Measurements from ENCODE around the gene GNA14.
"Not testable (repeated sequence)": the region's sequence is repeated elsewhere in the genome, so short reads cannot be mapped to it uniquely, and the experiment has no call there.

Gene GNA14

DNA sequence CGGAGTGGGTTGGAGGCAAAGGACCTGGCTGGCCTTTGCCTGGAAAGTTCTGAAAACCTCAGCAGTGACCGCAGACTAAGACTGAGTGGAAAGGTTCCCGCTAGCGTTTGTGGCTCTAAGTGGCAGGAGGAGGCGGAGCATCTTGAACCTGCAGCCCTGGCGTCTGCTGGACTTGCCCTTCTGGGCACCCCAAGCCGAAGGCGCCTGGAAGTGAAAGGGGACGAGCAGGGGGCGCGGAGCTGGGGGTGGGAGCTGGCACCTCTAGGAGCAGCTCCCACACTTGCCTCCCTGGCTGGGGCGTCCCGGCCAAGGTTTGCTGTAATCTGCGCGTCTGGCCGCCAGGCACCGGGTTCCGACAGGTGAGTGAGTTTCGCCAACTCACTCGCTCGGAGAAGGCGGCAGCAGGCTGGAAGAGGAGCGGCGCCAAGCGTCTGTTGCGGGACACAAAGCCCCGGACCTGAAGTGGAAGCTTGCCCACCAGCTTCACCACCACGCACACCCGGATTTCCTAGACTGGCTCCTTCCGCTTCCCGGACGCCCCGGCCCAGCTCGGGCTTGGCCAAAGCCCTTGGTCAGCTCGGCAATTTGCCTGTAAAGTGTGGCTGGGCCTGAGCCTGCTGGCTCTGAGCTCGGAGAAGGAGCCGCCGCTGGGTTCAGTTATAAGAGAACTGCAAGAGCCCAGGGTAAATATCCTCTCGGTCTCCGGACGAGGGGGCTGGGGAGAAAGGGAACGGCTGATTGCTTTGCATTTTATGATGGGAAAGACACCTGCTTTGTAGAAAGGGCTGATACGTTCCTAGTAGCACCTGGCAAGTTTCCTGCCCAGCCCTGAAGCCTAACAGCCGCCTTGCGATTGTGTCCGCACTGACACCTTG lies at the start of gene GNA14:
TSS of gene GNA14 (minus strand) at position 89 of the 875 bp plus-strand sequence. CDS start 529 bp downstream, outside the sequence.
- no peak for FAIRE-seq

DNA sequence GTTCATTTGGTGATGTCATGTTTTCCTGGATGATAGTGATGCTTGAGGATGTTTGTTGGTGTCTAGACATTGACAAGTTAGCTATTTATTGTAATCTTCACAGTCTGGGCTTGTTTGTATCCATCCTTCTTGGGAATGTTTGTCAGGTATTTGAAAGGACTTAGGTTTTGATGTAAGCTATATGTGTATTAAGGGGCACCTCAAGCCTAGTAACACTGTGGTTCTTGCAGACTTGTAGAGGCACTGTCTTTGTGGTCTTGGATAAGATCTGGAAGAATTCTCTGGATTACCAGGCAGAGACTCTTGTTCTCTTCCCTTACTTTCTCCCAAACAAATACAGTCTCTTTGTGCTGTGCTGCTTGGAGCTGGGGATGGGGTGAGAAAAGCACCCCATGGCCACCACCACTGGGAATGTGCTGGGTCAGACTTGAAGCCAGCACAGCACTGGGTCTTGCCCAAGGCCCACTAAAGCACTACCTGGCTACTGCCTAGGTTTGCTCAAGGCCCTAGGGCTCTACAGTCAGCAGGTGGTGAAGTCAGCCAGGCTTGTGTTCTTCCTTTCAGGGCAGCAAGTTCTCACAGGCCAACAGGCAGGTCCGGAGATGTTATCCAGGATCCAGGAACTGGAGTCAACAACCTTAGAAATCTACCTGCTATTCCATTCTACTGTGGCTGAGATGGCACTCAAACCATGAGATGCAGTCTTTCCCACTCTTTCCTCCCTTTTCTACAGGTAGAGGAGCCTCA lies 49.3 kb upstream of the GNA14 start:
- FAIRE-seq: no peak

DNA sequence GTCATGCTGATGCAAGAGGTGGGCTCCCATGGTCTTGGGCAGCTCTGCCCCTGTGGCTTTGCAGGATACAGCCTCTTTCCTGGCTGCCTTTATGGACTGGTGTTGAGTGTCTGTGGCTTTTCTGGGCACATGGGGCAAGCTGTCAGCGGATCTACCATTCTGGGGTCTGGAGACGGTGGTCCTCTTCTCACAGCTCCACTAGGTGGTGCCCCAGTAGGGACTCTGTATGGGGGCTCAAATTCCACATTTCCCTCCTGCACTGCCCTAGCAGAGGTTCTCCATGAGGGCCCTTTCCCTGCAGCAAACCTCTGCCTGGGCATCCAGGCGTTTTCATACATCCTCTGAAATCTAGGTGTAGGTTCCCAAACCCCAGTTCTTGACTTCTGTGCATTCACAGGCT lies 42.6 kb upstream of the GNA14 start:
- FAIRE-seq: not testable (repeated sequence)

DNA sequence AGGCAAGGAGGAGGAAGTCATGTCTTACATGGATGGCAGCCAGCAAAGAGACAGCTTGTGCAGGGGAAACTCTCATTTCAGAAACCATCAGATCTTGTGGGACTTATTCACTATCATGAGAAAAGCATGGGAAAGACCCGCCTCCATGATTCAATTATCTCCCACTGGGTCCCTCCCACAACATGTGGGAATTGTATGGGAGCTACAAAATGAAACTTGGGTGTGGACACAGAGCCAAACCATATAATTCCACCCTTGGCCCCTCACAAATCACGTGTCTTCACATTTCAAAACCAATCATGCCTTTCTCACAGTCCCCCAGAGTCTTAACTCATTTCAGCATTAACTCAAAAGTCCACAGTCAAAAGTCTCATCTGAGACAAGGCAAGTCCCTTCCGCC lies 42.0 kb upstream of the GNA14 start:
- not testable (repeated sequence) for FAIRE-seq

DNA sequence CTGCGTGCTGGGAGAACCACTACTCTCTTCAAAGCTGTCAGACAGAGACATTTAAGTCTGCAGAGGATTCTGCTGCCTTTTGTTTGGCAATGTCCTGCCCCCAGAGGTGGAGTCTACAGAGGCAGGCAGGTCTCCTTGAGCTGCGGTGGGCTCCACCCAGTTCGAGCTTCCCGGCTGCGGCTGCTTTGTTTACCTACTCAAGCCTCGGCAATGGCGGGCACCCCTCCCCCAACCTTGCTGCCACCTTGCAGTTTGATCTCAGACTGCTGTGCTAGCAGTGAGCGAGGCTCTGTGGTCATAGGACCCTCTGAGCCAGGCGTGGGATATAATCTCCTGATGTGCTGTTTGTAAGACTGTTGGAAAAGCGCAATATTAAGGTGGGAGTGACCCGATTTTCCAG lies 39.6 kb upstream of the GNA14 start:
- not testable (repeated sequence) for FAIRE-seq

DNA sequence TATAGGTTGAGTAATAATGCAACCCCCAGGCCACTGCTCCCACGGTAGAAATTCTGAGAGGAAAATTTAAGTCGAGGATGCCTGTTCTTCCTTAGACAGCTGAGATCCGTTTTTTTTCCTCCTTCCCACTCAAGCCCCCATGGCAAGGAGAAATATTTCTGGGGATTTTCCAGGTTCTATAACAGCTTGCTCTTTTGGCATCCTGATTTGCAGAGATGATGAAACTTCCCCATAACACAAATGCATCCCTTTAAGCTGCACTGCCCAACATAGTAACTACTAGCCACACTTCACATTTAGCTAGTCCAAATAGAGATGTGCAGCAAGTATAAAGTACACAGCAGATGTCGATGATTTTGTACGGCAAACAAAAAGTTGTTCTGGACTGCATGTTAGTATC lies 32.5 kb upstream of the GNA14 start:
- FAIRE-seq: no peak

DNA sequence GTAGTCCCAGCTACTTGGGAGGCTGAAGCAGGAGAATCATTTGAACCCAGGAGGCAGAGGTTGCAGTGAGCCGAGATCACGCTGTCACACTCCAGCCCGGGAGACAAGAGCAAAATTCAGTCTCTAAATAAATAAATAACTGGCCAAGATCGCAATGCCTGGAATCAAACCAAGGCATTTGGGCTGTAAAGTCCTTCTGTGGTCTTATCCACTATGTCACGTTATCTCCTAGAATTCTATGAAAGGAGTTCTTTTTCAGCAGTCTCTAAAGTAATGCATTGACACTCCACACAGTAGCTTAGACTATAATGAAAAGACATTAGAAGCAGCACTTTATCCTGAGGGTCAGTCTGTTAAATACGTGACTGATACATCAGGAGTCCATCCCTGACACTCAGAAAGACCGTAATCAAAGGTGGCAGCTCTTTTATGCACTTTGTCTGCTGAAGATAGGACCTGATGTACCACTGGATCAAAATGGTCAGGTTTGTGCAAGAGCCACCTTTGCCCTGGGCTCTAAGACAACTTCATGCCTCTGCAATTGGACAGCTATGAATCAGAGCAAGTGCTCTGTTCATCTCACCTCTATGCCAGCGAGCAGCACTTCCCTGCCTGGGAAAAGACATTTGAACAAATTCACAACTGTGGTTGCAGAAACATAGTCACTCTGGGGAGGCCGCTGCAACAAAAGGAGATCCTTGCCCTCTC lies 31.7 kb upstream of the GNA14 start:
- FAIRE-seq: no peak

DNA sequence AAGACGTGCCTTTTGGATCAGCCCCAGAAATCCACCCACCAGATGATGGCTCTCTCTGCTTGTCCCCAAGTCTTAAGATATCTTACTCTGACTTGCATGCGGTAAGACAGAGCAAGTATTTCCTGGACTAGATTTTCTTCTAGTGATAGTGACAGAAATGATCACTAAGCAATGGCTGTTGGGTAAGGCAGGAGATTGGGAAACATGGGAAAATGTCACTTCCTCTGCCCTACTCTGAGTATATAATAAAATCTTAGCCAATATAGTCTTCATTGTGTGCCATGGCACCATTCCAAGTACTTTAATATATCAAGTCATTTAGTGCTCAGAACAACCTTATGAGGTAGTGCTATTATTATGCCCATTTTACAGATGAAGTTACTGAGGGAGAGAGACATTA lies 31.0 kb upstream of the GNA14 start:
- no peak for FAIRE-seq

DNA sequence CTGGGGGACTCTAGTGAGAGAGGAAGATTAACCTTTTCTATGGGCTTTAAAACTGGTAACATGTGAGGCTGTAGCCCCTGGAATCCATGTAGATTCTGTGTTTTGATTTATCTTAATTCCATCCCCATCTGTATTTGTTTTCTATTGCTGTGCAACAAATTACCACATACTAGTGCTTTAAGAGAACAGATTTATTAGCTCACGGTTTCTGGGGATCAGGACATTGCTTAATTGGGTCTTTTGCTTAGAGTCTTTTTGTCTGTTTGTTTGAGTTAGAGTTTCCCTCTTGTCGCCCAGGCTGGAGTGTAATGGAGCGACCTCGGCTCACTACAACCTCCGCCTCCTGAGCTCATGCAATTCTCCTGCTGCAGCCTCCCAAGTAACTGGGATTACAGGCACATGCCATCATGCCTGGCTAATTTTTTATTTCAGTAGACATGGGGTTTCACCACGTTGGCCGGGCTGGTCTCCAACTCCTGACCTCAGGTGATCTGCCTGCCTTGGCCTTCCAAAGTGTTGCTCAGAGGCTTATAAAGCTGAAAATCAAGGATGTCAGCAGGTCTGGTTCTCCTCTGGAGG lies 29.9 kb upstream of the GNA14 start:
- FAIRE-seq: no peak

DNA sequence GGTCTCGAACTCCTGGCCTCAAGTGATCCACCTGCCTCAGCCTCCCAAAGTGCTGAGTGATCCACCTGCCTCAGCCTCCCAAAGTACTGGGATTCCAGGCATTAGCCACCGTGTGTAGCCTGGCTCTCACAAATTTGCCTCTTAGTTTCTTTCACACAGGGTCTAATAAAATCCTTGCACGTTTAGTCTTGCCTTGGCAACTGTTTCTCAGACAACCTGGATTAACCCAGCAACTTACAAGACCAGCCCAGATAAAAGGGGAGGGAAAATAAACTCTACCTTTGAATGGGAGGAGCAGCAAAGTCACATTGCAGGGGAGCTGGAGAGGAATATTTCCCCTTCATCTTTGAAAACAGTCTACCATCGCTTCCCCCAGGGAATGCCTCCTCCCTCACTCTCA lies 29.3 kb upstream of the GNA14 start:
- FAIRE-seq: no peak

DNA sequence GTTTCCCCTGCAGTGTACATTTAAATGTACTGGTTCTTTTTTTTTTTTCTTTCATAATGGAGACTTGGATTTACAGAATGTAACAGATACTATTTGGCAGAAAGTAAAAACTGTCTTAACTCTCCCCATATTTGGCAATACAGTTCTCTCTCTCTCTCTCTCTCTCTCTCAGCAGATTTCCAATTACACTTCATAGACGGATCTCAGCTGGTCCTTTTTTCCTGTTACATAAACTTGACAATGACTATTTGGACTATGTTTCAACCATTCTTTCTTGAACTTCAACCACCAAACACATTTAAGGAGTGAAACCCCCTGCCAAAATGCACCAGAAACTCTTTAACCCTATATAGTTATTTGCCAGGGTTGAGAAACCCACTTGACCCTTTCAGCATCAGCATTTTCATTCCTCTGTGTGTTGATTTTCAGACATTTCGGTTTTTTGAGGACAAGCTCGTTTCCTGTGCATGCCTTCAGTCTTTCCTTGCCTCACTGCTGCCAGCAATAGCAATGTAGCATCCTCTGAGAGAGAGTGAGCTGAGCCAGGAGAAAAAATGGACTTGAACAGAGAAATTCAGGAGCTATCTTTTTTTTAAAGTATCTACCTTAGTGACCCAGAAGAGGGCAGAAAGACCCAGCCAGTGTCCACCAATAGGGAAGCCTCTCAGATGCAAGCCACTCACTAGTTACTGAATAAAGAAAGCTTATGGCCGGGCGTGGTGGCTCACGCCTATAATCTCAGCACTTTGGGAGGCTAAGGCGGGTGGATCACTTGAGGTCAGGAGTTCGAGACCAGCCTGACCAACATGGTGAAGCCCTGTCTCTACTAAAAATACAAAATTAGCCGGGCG lies 26.0 kb upstream of the GNA14 start:
- no peak for FAIRE-seq

DNA sequence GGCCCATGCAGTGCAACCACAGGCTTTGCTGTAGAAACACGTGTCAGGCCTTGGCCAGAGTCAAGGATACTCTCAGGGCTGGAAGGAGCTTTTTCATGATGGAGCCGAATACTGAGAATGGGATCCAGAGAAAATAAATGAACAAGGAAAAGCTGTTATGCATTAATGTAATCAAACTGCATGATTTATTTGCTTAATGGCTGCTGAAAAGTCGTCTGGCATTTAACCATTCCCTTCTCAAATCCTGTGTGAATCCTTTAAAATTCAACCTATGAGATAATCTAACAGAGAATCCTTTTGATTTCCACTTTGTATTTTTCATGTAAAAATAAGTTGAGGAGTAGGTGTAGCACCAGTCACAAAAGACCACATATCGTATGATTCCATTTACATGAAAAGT lies 24.1 kb upstream of the GNA14 start:
- no peak for FAIRE-seq

DNA sequence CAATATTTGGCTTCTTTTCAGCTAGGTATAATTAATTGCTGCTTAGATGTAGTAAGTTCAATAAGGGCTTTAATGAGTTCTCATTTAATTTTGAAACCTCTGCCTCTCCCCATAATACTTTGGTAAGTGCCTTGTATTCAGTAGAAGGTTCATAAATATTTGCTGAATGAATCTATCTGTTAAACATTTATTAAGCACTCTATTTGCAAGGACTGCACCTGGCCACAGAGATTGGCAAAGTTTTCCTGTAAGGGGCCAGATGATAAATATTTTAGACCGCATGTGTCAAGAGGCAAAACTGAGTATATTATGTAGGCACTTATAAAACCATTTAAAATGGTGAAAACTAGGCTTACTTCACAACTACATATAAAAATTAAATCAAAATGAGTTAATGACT lies 19.0 kb upstream of the GNA14 start:
- FAIRE-seq: no peak

DNA sequence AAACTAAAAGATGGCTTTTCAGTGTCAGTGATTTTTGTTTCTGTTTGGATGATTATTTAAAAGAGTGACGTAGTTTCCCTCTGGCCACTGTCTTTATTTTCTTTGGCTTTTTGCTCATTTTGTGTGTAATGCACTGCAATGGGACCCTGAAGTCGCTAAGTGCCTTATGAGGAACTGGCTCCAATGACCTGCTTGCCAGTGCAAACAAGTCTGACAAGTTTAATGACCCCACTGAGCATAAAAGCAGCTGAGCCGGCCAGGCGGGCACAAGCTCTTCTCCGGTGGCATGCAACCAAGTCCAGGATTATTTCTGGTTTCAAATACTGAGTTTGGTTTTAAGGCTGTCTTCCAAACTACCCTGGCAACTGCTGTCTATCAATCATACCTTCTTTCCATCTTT lies 15.6 kb upstream of the GNA14 start:
- no peak for FAIRE-seq

DNA sequence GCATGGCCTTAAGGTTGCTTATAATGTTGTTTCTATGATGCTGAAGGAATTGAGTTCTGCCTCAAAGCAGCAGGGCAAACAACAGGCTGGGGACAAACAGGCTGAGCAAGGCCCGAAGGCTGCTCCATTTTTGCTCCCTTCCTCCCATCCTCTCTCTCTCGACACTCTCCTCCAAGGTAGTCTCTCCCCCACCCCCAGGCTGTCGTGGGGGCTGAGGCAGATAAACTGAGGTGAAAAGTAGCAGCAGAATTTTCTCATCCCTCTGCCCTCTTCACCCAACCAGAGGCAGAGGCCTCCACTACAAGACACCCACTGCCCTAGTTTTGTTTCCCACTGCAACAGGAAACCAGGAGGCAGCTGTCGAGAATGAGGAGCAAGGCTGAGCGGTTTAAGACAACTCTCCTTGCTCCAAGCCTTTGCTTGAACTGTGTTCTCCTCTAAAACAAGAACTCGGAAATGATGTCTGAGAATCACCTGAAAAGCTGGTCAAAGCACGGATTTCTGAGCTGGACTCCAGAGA lies 13.5 kb upstream of the GNA14 start:
- FAIRE-seq: no peak

DNA sequence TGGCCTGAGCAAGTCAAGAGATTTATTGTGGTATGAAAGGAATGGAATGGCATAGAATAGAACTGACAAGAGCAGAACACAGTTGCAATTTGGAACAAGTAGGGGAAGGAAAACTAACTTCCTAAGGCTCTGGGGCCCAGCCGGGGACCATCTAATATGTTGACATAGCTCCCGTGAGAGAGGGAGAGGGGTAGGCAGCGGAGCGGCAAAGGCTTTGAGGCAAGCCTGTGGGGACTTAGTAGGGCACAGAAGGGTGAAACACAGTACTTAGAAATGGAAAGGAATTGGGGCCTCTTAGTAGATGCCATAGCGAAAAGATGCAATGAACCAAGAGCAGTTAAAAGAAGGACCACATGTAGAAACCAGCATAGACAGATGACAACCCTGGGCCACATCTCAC lies 11.8 kb upstream of the GNA14 start:
- FAIRE-seq: no peak

DNA sequence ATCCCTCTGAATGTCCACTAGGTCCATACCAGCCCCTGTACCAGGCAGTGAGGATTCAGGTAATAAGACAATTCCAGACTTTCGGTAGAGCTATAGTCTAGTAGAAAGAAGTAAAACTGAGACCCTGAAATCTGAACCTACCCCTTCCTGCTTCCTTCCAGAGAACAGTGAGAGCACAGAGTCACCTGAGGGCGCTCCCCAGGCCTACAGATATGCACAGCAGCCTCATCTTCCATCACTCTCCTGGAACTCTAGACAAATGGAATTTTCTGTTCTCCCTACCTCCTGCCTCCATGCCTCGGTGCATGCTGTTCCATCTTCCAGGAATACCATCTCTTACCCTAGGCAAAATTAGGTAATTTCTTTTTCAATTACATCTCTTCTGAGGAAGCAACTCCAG lies 3.1 kb upstream of the GNA14 start:
- no peak for FAIRE-seq

DNA sequence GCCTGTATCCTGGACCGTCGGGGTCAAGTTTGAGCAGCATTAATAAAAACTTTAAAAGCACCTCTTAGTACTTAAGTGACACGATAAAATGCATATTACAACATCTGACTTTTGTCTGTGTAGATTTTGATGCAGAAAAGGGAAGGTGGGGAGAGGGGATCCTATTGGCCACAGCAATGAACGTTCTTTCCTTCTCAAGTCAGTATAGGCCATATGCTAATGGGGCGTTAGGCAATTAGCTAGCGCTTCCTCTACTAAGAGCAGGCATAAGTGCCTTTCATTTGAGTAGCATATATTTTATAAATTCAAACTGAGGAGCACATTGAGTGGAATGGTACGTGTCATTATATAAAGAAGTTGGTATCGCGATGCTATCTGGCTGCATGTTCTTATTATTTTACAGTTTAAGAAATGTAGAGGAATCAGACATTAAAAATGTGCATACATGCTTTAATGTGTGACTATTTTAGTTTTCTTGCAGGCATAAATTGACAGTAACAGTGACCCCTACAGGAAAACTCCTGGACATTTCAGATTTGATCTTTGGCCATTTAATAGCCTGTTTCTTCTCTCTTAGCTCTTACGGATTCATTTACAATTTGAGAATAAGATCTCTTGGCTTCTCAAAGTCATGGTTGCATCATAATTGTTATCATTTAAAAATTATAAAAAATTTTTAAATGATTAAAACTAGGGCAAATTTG lies 1.1 kb upstream of the GNA14 start:
- peak; percentile 37 for FAIRE-seq

DNA sequence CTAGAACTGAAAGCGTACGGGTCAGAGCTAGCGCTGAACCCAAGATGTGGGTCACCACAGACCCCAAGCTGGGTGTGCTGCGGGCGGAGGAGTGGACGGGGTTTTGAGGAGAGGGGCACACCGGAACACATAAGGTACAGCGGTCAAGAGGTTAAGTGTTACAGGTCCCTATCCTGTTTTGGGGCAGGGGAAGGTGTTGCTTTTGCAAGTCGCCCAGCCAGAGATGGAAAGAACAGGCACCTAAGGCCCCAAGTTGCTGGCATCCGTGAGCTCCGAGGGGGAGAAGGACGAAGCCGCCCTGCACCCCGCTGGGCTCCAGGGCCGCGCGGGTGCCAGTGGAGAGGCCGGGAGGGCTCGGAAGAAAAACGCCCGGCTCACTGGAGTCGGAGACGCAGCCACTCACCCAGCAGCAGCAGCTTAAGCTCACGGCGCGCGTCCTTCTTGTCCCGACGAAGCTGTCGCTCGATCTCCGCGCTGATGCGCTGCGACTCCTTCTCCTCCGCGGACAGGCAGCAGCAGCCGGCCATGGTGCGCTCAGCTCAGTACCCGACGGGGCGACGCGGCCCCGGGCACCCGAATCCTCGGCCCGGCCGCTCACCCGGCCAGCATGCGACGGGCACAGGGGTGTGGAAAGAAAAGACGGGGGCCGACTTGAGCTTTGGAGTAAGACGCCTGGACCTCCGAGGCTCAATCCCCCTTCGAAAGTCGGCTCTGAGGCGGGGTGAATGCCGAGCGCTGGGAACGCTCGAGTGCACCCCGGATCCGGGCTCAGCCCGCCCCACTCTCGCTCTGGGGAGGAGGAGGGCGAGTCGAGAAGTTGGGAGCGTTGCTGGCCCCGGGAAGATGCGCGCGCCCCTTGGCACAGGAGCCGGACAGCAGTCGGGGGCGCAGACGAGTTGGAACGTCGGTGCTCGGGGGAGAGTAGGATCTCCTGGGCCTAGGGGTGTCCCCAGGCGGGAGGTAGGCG lies 572 bp downstream of the GNA14 start:
- FAIRE-seq: no peak

DNA sequence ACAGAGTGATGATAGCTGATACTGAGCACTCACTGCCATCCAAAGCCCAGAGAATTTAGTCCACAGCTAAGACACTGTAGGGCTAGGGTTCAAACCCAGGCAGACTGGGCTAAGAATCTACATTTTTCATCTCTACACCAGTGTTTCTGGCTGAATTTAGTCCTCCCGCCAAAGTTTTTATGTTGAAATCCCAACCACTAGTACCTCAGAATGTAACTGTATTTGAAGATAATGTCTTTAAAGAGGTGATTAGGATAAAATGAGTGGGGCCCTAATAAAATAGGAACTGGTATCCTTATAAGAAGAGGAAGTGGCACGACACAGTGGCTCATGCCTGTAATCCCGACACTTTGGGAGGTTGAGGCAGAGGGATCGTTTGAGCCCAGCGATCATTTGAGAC lies 4.3 kb downstream of the GNA14 start:
- FAIRE-seq: no peak
